GM23338 (cell line): ENCODE results near the gene TMC1. TPM values are rescaled to one million over a fixed set of nuclear protein-coding genes. Genes with fewer than 3 reads are reported as not detected.

ENCODE experiments used
- EZH2 ChIP-seq: fragments of 200-600 bp; sonication (generic); IDR thresholded peaks from one replicate; pipeline ENCODE4 v1.8.0; 2017; ENCODE audit warnings: antibody characterized with exemption, mild to moderate bottlenecking, low read depth; ENCODE audit not compliant: unreplicated experiment
- NANOG ChIP-seq: IDR thresholded peaks from 2 replicates; pipeline ENCODE4 v1.6.1; 2016; ENCODE audit warnings: antibody characterized with exemption, borderline replicate concordance
- REST ChIP-seq: IDR thresholded peaks from one replicate; pipeline ENCODE4 v1.6.1; 2018; ENCODE audit warnings: antibody characterized with exemption; ENCODE audit not compliant: unreplicated experiment
- ZNF114 ChIP-seq: fragments of 250-450 bp; sonication (Bioruptor Pico); IDR thresholded peaks from 2 replicates; pipeline ENCODE4 v1.5.0; 2020; ENCODE audit warnings: mild to moderate bottlenecking, moderate library complexity
- ZNF331 ChIP-seq: fragments of 250-450 bp; sonication (Bioruptor Pico); IDR thresholded peaks from 2 replicates; pipeline ENCODE4 v1.5.0; 2020; ENCODE audit warnings: low read depth, mild to moderate bottlenecking, moderate library complexity
- ZNF462 ChIP-seq: fragments of 250-450 bp; sonication (Bioruptor Pico); IDR thresholded peaks from 2 replicates; pipeline ENCODE4 v1.5.0; 2020; ENCODE audit warnings: mild to moderate bottlenecking, moderate library complexity
- polyA plus RNA-seq: library from polyadenylated mRNA; unstranded; fragments of >200 nt; fragmentation: Nextera tagmentation; extraction: Ambion mirVana; gene quantifications from 2 replicates; pipeline ENCODE4 v1.2.1, GENCODE V29; 2016
- total RNA-seq: library from RNA; depleted of rRNA; stranded (reverse); fragments of >200 nt; shearing (Covaris generic); gene quantifications from 2 replicates; pipeline ENCODE4 v1.2.3, GENCODE V29; 2014

The TMC1 gene
- total and polyA plus RNA-seq, 2 experiments from 2014 or later, result 0.61 to 1.2 TPM

DNA sequence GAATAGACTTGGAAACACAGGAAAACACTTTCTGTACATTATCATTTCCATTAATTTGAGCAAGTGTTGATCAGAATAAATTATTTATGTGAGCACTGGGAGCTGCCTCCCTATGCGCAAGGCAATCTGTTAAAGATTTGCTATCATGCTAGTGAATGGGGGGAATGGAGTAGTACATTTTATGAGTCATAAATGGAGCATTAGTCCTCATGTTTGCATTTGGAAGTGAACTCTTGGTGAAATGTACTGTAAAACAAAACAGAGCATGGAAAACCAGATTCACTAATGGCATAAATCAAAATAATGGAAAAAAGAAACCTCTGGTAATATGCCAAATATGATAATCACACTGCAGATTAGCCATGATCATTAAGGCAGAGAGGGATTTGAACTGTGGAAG, 40.5 kb upstream of the TMC1 start (continued):
- no peak for TF ChIP-seq ZNF462
- TF ChIP-seq NANOG, result no peak
- no peak for TF ChIP-seq ZNF331 (CRISPR knock-in tag)
- TF ChIP-seq ZNF114 (CRISPR knock-in tag), result no peak
- TF ChIP-seq REST, result no peak
- TF ChIP-seq EZH2, result no peak
